Common myeloid progenitor, CD34-positive (primary cell): ENCODE data around the gene EIF3A.
A peak's percentile ranks its signal among the peaks of the same experiment; 100 is the strongest.
"Not testable (repeated sequence)": the region's sequence is repeated elsewhere in the genome, so short reads cannot be mapped to it uniquely, and the experiment has no call there.

Experiments used
- CTCF ChIA-PET: fragments of 350-600 bp; sonication (Branson Sonifier 250); formaldehyde crosslinking; loops from one replicate; lab custom pipeline; 2021; ENCODE audit warnings: antibody characterized with exemption; lab: Charles Lee
- POLR2A ChIA-PET: fragments of 350-600 bp; sonication (Branson Sonifier 250); formaldehyde crosslinking; loops from one replicate; lab custom pipeline; 2021; ENCODE audit warnings: antibody characterized with exemption; lab: Charles Lee
- DNase-seq, 3 donors: peaks; one replicate each; pipeline versions ENCODE4 v3.0.0 to v3.0.0-alpha.2; 2013
- H3K27ac ChIP-seq, 2 experiments: 1 replicate in 1 of 2; 2 replicates in 1 of 2; pipeline ENCODE4 v1.7.0; 2013; ENCODE audit warnings: inconsistent platforms in 2 of 2, low read length in 2 of 2, mild to moderate bottlenecking in 2 of 2, low read depth in 1 of 2, moderate library complexity in 1 of 2; ENCODE audit not compliant: severe bottlenecking in 2 of 2, insufficient read depth in 1 of 2, poor library complexity in 1 of 2
- H3K27me3 ChIP-seq, 5 experiments: replicated peaks in 2 of 5; 1 replicate in 3 of 5; 2 replicates in 2 of 5; pipeline versions ENCODE4 v1.6.1 to v1.7.0; 2013; ENCODE audit warnings: low read length in 4 of 5, mild to moderate bottlenecking in 2 of 5, moderate library complexity in 2 of 5, inconsistent platforms in 1 of 5; ENCODE audit not compliant: insufficient read depth in 5 of 5, control insufficient read depth in 4 of 5
- H3K36me3 ChIP-seq, 4 experiments: 1 replicate in 2 of 4; 2 replicates in 2 of 4; pipeline versions ENCODE4 v1.6.1 to v1.7.0; 2013; ENCODE audit warnings: low read length in 3 of 4, control low read depth in 1 of 4, mild to moderate bottlenecking in 1 of 4; ENCODE audit not compliant: control insufficient read depth in 4 of 4, insufficient read depth in 4 of 4
- H3K4me1 ChIP-seq, 4 experiments: 1 replicate in 3 of 4; 2 replicates in 1 of 4; pipeline versions ENCODE4 v1.6.1 to v1.7.1; 2013; ENCODE audit warnings: low read length in 3 of 4, mild to moderate bottlenecking in 3 of 4, control low read depth in 1 of 4, inconsistent platforms in 1 of 4, moderate library complexity in 1 of 4; ENCODE audit not compliant: control insufficient read depth in 4 of 4, insufficient read depth in 4 of 4; ENCODE audit errors: control extremely low read depth in 1 of 4
- H3K4me3 ChIP-seq, 7 experiments: 1 replicate in 4 of 7; 2 replicates in 3 of 7; pipeline versions ENCODE4 v1.5.1 to v1.7.0; 2013; ENCODE audit warnings: mild to moderate bottlenecking in 7 of 7, low read length in 6 of 7, moderate library complexity in 6 of 7, inconsistent platforms in 2 of 7, low read depth in 2 of 7, control low read depth in 1 of 7; ENCODE audit not compliant: insufficient read depth in 4 of 7, control insufficient read depth in 1 of 7; ENCODE audit errors: extremely low read depth in 1 of 7
- H3K9me3 ChIP-seq, 5 experiments: 1 replicate in 4 of 5; 2 replicates in 1 of 5; pipeline versions ENCODE4 v1.6.1 to v1.7.1; 2013; ENCODE audit warnings: low read length in 4 of 5, mild to moderate bottlenecking in 2 of 5, inconsistent platforms in 1 of 5, low read depth in 1 of 5, moderate library complexity in 1 of 5; ENCODE audit not compliant: control insufficient read depth in 4 of 5, insufficient read depth in 2 of 5; ENCODE audit errors: control extremely low read depth in 1 of 5
- WGBS: methylation state at CpG from one replicate; pipeline ENCODE4 v1.1.5; 2013; ENCODE audit not compliant: insufficient coverage; 5-methylcytosine and 5-hydroxymethylcytosine counted together

Gene EIF3A

GRCh38 chr10:119118231-119118630, 37.6 kb upstream of the EIF3A start:
- no peaks in the 10 kb centered on the region for H3K27me3 ChIP-seq
- ChIA-PET POLR2A (no interaction called here), CTCF (interaction anchor here (1.2 to 1.3 kb wide), 2 partner anchors 13 to 16 kb away, joined by 3 read pairs; no protein-coding TSS in a partner anchor)
- peaks cover 4 to 20% (median 13%) of the 10 kb centered on the region in 4 experiments for H3K4me1 ChIP-seq
- no peak overlapping the region for H3K27ac ChIP-seq
- H3K36me3 ChIP-seq: peaks cover 4 to 57% (median 37%) of the 10 kb centered on the region in 4 experiments
- H3K4me3 ChIP-seq: no peak overlapping the region
- no peaks in the 10 kb centered on the region for H3K9me3 ChIP-seq
- 100% methylated on average over 2 of the region's 5 CpGs for WGBS
- DNase-seq: no peak

GRCh38 chr10:119116326-119116951, 35.8 kb upstream of the EIF3A start:
- H3K27me3 ChIP-seq: no peaks in the 10 kb centered on the region
- H3K9me3 ChIP-seq: no peaks in the 10 kb centered on the region
- peaks cover 9 to 52% (median 31%) of the 10 kb centered on the region in 4 experiments for H3K36me3 ChIP-seq
- ChIA-PET CTCF (interaction anchor here (0.9 to 2.6 kb wide), 6 partner anchors 11 to 83 kb away, joined by 3 to 8 read pairs (median 4); no protein-coding TSS in a partner anchor), POLR2A (interaction anchor here (0.5 kb wide), 1 partner anchor 219 kb away, joined by 10 read pairs; no protein-coding TSS in a partner anchor)
- no peak overlapping the region for H3K27ac ChIP-seq
- no CpG with 5 or more reads among the region's 6 CpGs for WGBS
- peaks cover 4 to 20% (median 14%) of the 10 kb centered on the region in 4 experiments for H3K4me1 ChIP-seq
- no peak for DNase-seq
- H3K4me3 ChIP-seq: no peak overlapping the region

GRCh38 chr10:119115926-119116325, 35.3 kb upstream of the EIF3A start:
- peaks cover 9 to 52% (median 29%) of the 10 kb centered on the region in 4 experiments for H3K36me3 ChIP-seq
- ChIA-PET POLR2A (no interaction called here), CTCF (interaction anchor here (0.9 to 2.6 kb wide), 6 partner anchors 12 to 83 kb away, joined by 3 to 8 read pairs (median 4); no protein-coding TSS in a partner anchor)
- no peak for DNase-seq
- peaks cover 4 to 20% (median 14%) of the 10 kb centered on the region in 4 experiments for H3K4me1 ChIP-seq
- 92% methylated on average over 7 of the region's 9 CpGs for WGBS
- no peak overlapping the region for H3K4me3 ChIP-seq
- H3K9me3 ChIP-seq: no peaks in the 10 kb centered on the region
- H3K27ac ChIP-seq: no peak overlapping the region
- H3K27me3 ChIP-seq: no peaks in the 10 kb centered on the region

- Histone ChIP-seq H3K9me3 (no peaks in the 10 kb centered on the region), H3K4me3 (peak overlapping the region in 2 of 7 experiments; percentile 2 to 12), H3K36me3 (peaks cover 7 to 54% (median 24%) of the 10 kb centered on the region in 4 experiments), H3K27ac (peak overlapping the region in 1 of 2 experiments; percentile 26), H3K4me1 (peaks cover 4 to 19% (median 11%) of the 10 kb centered on the region in 4 experiments), H3K27me3 (no peaks in the 10 kb centered on the region)
- DNase-seq: peak; percentile 79 to 97 (median 94)
- CTCF ChIA-PET: interaction anchor here (0.6 to 2.6 kb wide), 10 partner anchors 9 to 412 kb away, joined by 3 to 8 read pairs (median 3); partner anchors contain the start of gene DENND10
- 77% methylated on average over 10 of the region's 11 CpGs for WGBS
- POLR2A ChIA-PET: interaction anchor here (0.6 kb wide), 2 partner anchors 9 to 30 kb away, joined by 3 read pairs; no protein-coding TSS in a partner anchor
Measured at GRCh38 chr10:119113751-119114732, 33.4 kb upstream of the EIF3A start.

- no peak for DNase-seq
- 90% methylated on average over 3 of the region's 4 CpGs for WGBS
- Histone ChIP-seq H3K9me3 (no peaks in the 10 kb centered on the region), H3K27me3 (no peaks in the 10 kb centered on the region), H3K27ac (no peak overlapping the region), H3K4me1 (peaks cover 4 to 19% (median 11%) of the 10 kb centered on the region in 4 experiments), H3K4me3 (no peak overlapping the region), H3K36me3 (peaks cover 7 to 45% (median 22%) of the 10 kb centered on the region in 4 experiments)
- ChIA-PET CTCF (no interaction called here), POLR2A (interaction anchor here (0.6 to 0.7 kb wide), 2 partner anchors 22 to 59 kb away, joined by 3 to 5 read pairs; no protein-coding TSS in a partner anchor)
Measured at GRCh38 chr10:119112056-119112455, 31.4 kb upstream of the EIF3A start.

- POLR2A ChIA-PET, H3K27ac ChIP-seq, CTCF ChIA-PET, H3K9me3 ChIP-seq, DNase-seq, H3K27me3 ChIP-seq, H3K4me3 ChIP-seq: not testable (repeated sequence)
- H3K4me1 ChIP-seq: peaks cover 4 to 13% (median 10%) of the 10 kb centered on the region in 4 experiments
- H3K36me3 ChIP-seq: peaks cover 4 to 27% (median 14%) of the 10 kb centered on the region in 4 experiments
- WGBS: no CpG with 5 or more reads among the region's 2 CpGs
Measured at GRCh38 chr10:119107771-119108170, 27.2 kb upstream of the EIF3A start.
